GM23248 (cell line): ENCODE data around the gene CDH20. TPM values are rescaled to one million over a fixed set of nuclear protein-coding genes. Genes with fewer than 3 reads are reported as not detected.

ENCODE experiments used
- DNase-seq: peaks from one replicate; pipeline ENCODE4 v3.0.0-alpha.2; 2015
- H2AFZ ChIP-seq: fragments of 200-600 bp; sonication (generic); 2 replicates; pipeline ENCODE4 v1.6.1; 2016; ENCODE audit warnings: antibody characterized with exemption
- H3F3A ChIP-seq: fragments of 200-600 bp; sonication (generic); 2 replicates; pipeline ENCODE4 v1.6.1; 2016; ENCODE audit warnings: mild to moderate bottlenecking, antibody characterized with exemption, mixed run types; ENCODE audit not compliant: insufficient read depth
- H3K27ac ChIP-seq: fragments of 200-600 bp; sonication (generic); 2 replicates; pipeline ENCODE4 v1.5.1; 2016; ENCODE audit warnings: mild to moderate bottlenecking
- H3K27me3 ChIP-seq: fragments of 200-600 bp; sonication (generic); replicated peaks from 2 replicates; pipeline ENCODE4 v1.6.1; 2016; ENCODE audit warnings: mild to moderate bottlenecking; ENCODE audit not compliant: insufficient read depth
- H3K36me3 ChIP-seq: fragments of 200-600 bp; sonication (generic); 2 replicates; pipeline ENCODE4 v1.6.1; 2016; ENCODE audit warnings: low read depth, mild to moderate bottlenecking
- H3K4me1 ChIP-seq: fragments of 200-600 bp; sonication (generic); 2 replicates; pipeline ENCODE4 v1.6.1; 2016; ENCODE audit warnings: mild to moderate bottlenecking; ENCODE audit not compliant: insufficient read depth
- H3K4me2 ChIP-seq: fragments of 200-600 bp; sonication (generic); one replicate; pipeline ENCODE4 v1.6.1; 2016; ENCODE audit warnings: mild to moderate bottlenecking; ENCODE audit not compliant: unreplicated experiment
- H3K4me3 ChIP-seq: fragments of 200-600 bp; sonication (generic); 2 replicates; pipeline ENCODE4 v1.5.1; 2016; ENCODE audit warnings: mild to moderate bottlenecking
- H3K79me2 ChIP-seq: fragments of 200-600 bp; sonication (generic); 2 replicates; pipeline ENCODE4 v1.6.1; 2016; ENCODE audit warnings: mild to moderate bottlenecking; ENCODE audit not compliant: insufficient read depth
- H3K9ac ChIP-seq: fragments of 200-600 bp; sonication (generic); 2 replicates; pipeline ENCODE4 v1.6.1; 2016; ENCODE audit warnings: mild to moderate bottlenecking
- H3K9me2 ChIP-seq: fragments of 200-600 bp; sonication (generic); 2 replicates; pipeline ENCODE4 v1.6.1; 2016; ENCODE audit warnings: mixed run types, mild to moderate bottlenecking, moderate library complexity; ENCODE audit not compliant: insufficient read depth
- H3K9me3 ChIP-seq: fragments of 200-600 bp; sonication (generic); one replicate; pipeline ENCODE4 v1.6.1; 2017; ENCODE audit warnings: low read depth
- H4K20me1 ChIP-seq: fragments of 200-600 bp; sonication (generic); 2 replicates; pipeline ENCODE4 v1.6.0; 2016; ENCODE audit not compliant: insufficient read depth
- EZH2 ChIP-seq: fragments of 200-600 bp; sonication (generic); IDR thresholded peaks from 2 replicates; pipeline ENCODE4 v1.6.1; 2018; ENCODE audit warnings: antibody characterized with exemption, mild to moderate bottlenecking; ENCODE audit not compliant: insufficient read depth, poor library complexity, severe bottlenecking
- EZH2phosphoT487 ChIP-seq: fragments of 200-600 bp; sonication (generic); IDR thresholded peaks from 2 replicates; pipeline ENCODE4 v1.6.1; 2018; ENCODE audit warnings: antibody characterized with exemption, moderate library complexity, mild to moderate bottlenecking, low read depth; ENCODE audit not compliant: insufficient read depth
- WGBS, 2 experiments: methylation state at CpG; one replicate each; pipeline ENCODE4 v1.1.6; 2015 to 2017; ENCODE audit warnings: low lambda C conversion rate in 2 of 2, low coverage in 1 of 2; ENCODE audit errors: missing lambda C conversion rate in 2 of 2; 5-methylcytosine and 5-hydroxymethylcytosine counted together
- in situ Hi-C: fragments of 300-500 bp; cut with MboI; formaldehyde crosslinking; loops from 2 replicates; pipeline ENCODE4 v1.15.0; 2020
- polyA plus RNA-seq: library from polyadenylated mRNA; unstranded; fragments of >200 nt; fragmentation: Nextera tagmentation; extraction: Ambion mirVana; gene quantifications from 2 replicates; pipeline ENCODE4 v1.2.1, GENCODE V29; 2016
- total RNA-seq: library from RNA; depleted of rRNA; stranded (reverse); fragments of >200 nt; shearing (Covaris generic); gene quantifications from 2 replicates; pipeline ENCODE4 v1.2.3, GENCODE V29; 2014; rRNA removed

CDH20 gene
- not detected in 2 replicates for total RNA-seq
- polyA plus RNA-seq: 0.13 TPM in 1 of 2 replicates, not detected in the other

DNA sequence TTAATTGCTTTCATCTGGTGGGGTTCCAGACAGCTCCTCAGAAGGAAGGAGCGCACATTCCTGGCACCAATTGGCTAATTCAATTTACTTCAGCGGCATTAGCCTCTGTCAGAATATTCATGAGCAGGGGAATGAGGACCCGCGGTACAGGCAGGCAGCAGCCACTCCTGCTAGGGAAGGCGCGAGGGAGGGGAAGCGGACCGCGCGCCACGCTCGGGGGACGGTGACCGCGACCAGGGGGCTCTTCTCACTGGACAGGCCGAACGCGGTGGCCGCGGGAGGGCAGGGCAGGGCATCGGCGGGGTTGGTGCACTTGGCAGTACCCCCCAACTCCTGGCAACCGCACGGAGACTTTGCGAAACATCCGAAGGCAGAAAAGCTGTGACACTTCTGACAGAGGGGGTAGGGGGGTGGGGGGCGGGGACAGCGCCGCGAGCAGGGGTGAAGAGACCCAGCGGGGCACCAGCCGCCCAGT, at the start of gene CDH20:
Gene CDH20, plus strand, starts transcription at position 160 of the 475 bp plus-strand sequence.
- peaks cover 11% of the 10 kb centered on the region for H3K4me1 ChIP-seq
- H3K9me3 ChIP-seq: no peaks in the 10 kb centered on the region
- no peaks in the 10 kb centered on the region for H3K36me3 ChIP-seq
- H3F3A ChIP-seq: 0 out of 2 replicates have a peak, but pooled peaks cover 15% of the 10 kb centered on the region
- peak within 1 kb of the TSS; percentile 89 for H3K4me2 ChIP-seq
- H3K9ac ChIP-seq: no peak within 1 kb of the TSS
- WGBS, 2 experiments: 2 to 5% methylated on average over 28 to 29 of the region's 32 CpGs
- H3K27me3 ChIP-seq: peaks cover 6% of the 10 kb centered on the region; the same call in 1 of the 2 replicates
- H3K9me2 ChIP-seq: no peaks in the 10 kb centered on the region
- no peaks in the 10 kb centered on the region for H4K20me1 ChIP-seq
- H3K27ac ChIP-seq: no peak within 1 kb of the TSS
- no peaks in the 10 kb centered on the region for H3K79me2 ChIP-seq
- peak within 1 kb of the TSS; percentile 80 for H2AFZ ChIP-seq
- H3K4me3 ChIP-seq: peak within 1 kb of the TSS; percentile 69
- TF ChIP-seq EZH2phosphoT487 (no peak), EZH2 (no peak)
- in situ Hi-C loops: loop anchor here (25.0 kb wide), 1 partner anchor 804 kb away; no protein-coding TSS in a partner anchor
- no peak for DNase-seq

DNA sequence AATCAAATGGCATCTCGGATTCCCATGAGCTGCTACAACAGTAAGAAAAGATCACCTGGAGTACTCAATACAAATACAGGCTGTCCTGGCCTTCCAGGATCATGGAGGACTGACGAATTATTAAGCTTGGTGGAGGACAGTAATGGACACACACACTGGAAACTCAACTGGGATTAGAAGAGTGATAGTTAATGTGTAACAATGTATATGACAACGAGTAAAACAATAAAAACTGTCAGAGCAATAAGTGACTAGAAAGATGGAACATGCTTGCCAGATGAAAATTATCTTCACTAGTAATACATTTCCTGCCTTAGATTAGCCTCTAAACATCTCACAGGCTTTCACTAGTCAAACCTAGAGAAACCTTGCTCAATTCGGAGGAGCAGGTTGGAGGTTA, 49.2 kb upstream of the CDH20 start:
- Histone ChIP-seq H3K4me2 (no peak overlapping the region), H3K9me2 (no peaks in the 10 kb centered on the region), H3K79me2 (no peaks in the 10 kb centered on the region), H3K9me3 (no peaks in the 10 kb centered on the region), H3K27ac (no peak overlapping the region), H3K4me1 (no peaks in the 10 kb centered on the region), H3F3A (no peaks in the 10 kb centered on the region), H2AFZ (no peak overlapping the region), H3K27me3 (no peaks in the 10 kb centered on the region), H3K4me3 (no peak overlapping the region), H3K36me3 (no peaks in the 10 kb centered on the region), H4K20me1 (no peaks in the 10 kb centered on the region), H3K9ac (no peak overlapping the region)
- DNase-seq: no peak
- TF ChIP-seq EZH2 (no peak), EZH2phosphoT487 (no peak)
- in situ Hi-C loops: no loop called here
- WGBS, 2 experiments: 40 to 54% methylated on average over 4 of the region's 4 CpGs

DNA sequence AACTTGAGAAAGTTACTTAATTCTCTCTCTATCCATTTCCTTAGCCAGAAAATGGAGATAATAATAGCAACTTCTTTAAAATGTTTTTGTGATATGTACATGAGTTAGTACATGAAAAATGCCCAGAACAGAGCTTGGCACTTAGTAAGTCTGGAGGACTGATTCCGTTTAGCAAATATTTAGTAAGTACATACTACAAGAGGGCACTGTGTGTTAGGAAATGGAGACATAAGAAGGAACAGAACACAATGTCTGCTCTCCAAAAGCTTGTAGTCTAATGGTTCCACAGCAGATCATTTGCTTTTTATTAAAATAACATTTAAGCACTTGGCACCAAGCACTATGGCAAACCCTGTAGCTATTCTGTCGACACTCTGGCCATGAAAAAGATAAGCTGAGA, 47.5 kb upstream of the CDH20 start:
- DNase-seq: no peak
- Histone ChIP-seq H3K9me3 (no peaks in the 10 kb centered on the region), H3K27ac (no peak overlapping the region), H3F3A (no peaks in the 10 kb centered on the region), H3K4me3 (no peak overlapping the region), H3K4me1 (no peaks in the 10 kb centered on the region), H3K27me3 (no peaks in the 10 kb centered on the region), H3K79me2 (no peaks in the 10 kb centered on the region), H4K20me1 (no peaks in the 10 kb centered on the region), H2AFZ (no peak overlapping the region), H3K36me3 (no peaks in the 10 kb centered on the region), H3K4me2 (no peak overlapping the region), H3K9ac (no peak overlapping the region), H3K9me2 (no peaks in the 10 kb centered on the region)
- in situ Hi-C loops: no loop called here
- no peak for TF ChIP-seq EZH2
- no peak for TF ChIP-seq EZH2phosphoT487
- WGBS, 2 experiments: 8 to 9% methylated on average over 2 of the region's 2 CpGs

DNA sequence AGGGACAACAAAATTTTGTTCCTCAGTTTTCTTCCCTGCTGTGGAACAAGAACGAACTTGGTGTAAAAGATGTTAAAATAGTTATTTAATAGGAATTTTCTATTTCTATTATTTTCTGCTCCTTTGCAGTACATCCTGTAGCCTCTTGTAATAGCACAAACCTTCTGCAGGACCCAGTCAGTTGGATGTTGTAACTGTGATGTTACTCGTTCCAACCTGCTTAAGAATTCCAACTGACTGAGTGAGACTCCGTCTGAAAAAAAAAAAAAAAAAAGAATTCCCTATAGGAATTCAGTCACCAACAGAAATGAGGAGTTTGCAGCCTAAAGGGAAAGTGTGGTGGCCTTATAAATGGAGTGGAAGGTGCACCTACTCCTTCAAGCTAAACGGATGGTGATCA, 46.4 kb upstream of the CDH20 start:
- Histone ChIP-seq H3K4me1 (no peaks in the 10 kb centered on the region), H2AFZ (no peak overlapping the region), H3K9me2 (no peaks in the 10 kb centered on the region), H3K27me3 (no peaks in the 10 kb centered on the region), H3F3A (no peaks in the 10 kb centered on the region), H3K4me2 (no peak overlapping the region), H4K20me1 (no peaks in the 10 kb centered on the region), H3K9me3 (no peaks in the 10 kb centered on the region), H3K79me2 (no peaks in the 10 kb centered on the region), H3K9ac (no peak overlapping the region), H3K36me3 (no peaks in the 10 kb centered on the region), H3K27ac (no peak overlapping the region), H3K4me3 (no peak overlapping the region)
- WGBS, 2 experiments: 36 to 41% methylated on average over 4 of the region's 4 CpGs
- no peak for DNase-seq
- no peak for TF ChIP-seq EZH2phosphoT487
- TF ChIP-seq EZH2: no peak
- in situ Hi-C loops: no loop called here
